ENCODE data around the gene VDAC1. TPM values are rescaled to one million over a fixed set of nuclear protein-coding genes. Genes with fewer than 3 reads are reported as not detected.

VDAC1 gene
- total and polyA plus RNA-seq, 2 experiments from 2014 or later = 216 to 282 TPM

DNA sequence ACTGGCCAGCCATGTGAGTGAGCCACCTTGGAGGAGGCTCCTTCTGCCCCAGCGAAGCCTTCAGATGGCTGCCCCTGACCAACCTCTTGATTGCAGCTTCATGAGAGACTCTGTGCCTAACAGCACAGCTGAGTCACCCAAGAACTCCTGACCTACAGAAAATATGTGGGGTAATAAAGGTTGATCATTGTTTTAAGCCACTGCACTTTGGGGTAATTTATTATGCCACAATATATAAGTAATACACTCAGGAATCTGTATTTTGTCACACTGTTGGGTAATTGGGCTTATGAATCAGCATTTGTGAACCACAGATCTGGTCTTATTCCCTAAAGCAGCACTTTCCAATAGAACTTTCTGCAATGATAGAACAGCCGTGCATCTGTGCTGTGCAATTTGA is 24.4 kb upstream of the VDAC1 start:
- Histone ChIP-seq H3K4me2 (no peak overlapping the region), H3K79me2 (no peaks in the 10 kb centered on the region)

GRCh38 chr5:134028496-134028895 is 23.7 kb upstream of the VDAC1 start:
- WGBS (ENCODE audit: low lambda C conversion rate, missing lambda C conversion rate) = 96% methylated on average over 3 of the region's 3 CpGs

More for the DNA sequence above, 24.4 kb upstream of the VDAC1 start:
- DNase-seq (ENCODE audit: low spot score) = peak; percentile 57
- Histone ChIP-seq H3K27ac (peak overlapping the region; percentile 87), H4K20me1 (ENCODE audit: insufficient read depth, poor library complexity, severe bottlenecking) (no peaks in the 10 kb centered on the region), H3K27me3 (no peaks in the 10 kb centered on the region), H3K9me2 (replicated peaks; ENCODE audit: insufficient read depth) (no peaks in the 10 kb centered on the region), H2AFZ (no peak overlapping the region), H3K9me3 (ENCODE audit: low read depth) (no peaks in the 10 kb centered on the region), H3K36me3 (replicated peaks; ENCODE audit: insufficient read depth, low read depth) (no peaks in the 10 kb centered on the region), H3K4me1 (ENCODE audit: insufficient read depth) (peaks cover 6% of the 10 kb centered on the region), H3K4me3 (no peak overlapping the region)
- TF ChIP-seq EZH2 (IDR thresholded peaks at IDR 0.05; ENCODE audit: borderline replicate concordance) (no peak), EZH2phosphoT487 (IDR thresholded peaks at IDR 0.05; ENCODE audit: low read depth, severe bottlenecking, unreplicated experiment) (no peak)
- TF ChIP-seq, protein P1, sequence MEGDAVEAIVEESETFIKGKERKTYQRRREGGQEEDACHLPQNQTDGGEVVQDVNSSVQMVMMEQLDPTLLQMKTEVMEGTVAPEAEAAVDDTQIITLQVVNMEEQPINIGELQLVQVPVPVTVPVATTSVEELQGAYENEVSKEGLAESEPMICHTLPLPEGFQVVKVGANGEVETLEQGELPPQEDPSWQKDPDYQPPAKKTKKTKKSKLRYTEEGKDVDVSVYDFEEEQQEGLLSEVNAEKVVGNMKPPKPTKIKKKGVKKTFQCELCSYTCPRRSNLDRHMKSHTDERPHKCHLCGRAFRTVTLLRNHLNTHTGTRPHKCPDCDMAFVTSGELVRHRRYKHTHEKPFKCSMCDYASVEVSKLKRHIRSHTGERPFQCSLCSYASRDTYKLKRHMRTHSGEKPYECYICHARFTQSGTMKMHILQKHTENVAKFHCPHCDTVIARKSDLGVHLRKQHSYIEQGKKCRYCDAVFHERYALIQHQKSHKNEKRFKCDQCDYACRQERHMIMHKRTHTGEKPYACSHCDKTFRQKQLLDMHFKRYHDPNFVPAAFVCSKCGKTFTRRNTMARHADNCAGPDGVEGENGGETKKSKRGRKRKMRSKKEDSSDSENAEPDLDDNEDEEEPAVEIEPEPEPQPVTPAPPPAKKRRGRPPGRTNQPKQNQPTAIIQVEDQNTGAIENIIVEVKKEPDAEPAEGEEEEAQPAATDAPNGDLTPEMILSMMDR (IDR thresholded peaks at IDR 0.05; ENCODE audit: poor library complexity) = no peak
- WGBS (ENCODE audit: low lambda C conversion rate, missing lambda C conversion rate) = 82% methylated on average over 2 of the region's 2 CpGs

DNA sequence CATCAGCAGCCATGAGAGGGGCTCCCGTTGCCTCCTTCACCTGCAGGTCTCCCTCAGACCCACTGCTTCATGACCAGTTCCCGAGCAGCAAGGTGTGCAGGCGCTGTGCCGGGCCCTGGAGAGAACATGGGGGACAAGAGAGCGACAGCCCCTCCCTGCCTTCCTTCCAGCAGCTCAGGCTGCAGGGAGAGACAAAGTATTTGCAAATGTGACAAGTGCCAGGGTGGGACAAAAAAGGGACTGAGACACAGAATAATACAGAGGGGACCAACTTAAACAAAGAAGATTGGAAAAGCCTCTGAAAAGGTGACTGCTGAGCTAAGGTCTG is 22.5 kb upstream of the VDAC1 start:
- Histone ChIP-seq H2AFZ (no peak overlapping the region), H3K9me2 (replicated peaks; ENCODE audit: insufficient read depth) (no peaks in the 10 kb centered on the region), H3K9me3 (ENCODE audit: low read depth) (no peaks in the 10 kb centered on the region), H3K79me2 (no peaks in the 10 kb centered on the region), H4K20me1 (ENCODE audit: insufficient read depth, poor library complexity, severe bottlenecking) (no peaks in the 10 kb centered on the region), H3K27ac (no peak overlapping the region), H3K36me3 (replicated peaks; ENCODE audit: insufficient read depth, low read depth) (no peaks in the 10 kb centered on the region), H3K4me1 (ENCODE audit: insufficient read depth) (peaks cover 6% of the 10 kb centered on the region), H3K4me2 (no peak overlapping the region), H3K27me3 (no peaks in the 10 kb centered on the region), H3K4me3 (no peak overlapping the region)
- TF ChIP-seq, protein P1 (IDR thresholded peaks at IDR 0.05; ENCODE audit: poor library complexity) = no peak
- TF ChIP-seq EZH2 (IDR thresholded peaks at IDR 0.05; ENCODE audit: borderline replicate concordance) = no peak
- no peak for DNase-seq (ENCODE audit: low spot score)
- 86% methylated on average over 5 of the region's 5 CpGs for WGBS (ENCODE audit: low lambda C conversion rate, missing lambda C conversion rate)

More at GRCh38 chr5:134028496-134028895, 23.7 kb upstream of the VDAC1 start:
- no peaks in the 10 kb centered on the region for H3K27me3 ChIP-seq
- no peaks in the 10 kb centered on the region for H3K9me2 ChIP-seq (replicated peaks; ENCODE audit: insufficient read depth)
- no peaks in the 10 kb centered on the region for H3K36me3 ChIP-seq (replicated peaks; ENCODE audit: insufficient read depth, low read depth)
- H4K20me1 ChIP-seq (ENCODE audit: insufficient read depth, poor library complexity, severe bottlenecking) = no peaks in the 10 kb centered on the region
- TF ChIP-seq, protein P1 (IDR thresholded peaks at IDR 0.05; ENCODE audit: poor library complexity) = no peak
- TF ChIP-seq EZH2phosphoT487 (IDR thresholded peaks at IDR 0.05; ENCODE audit: low read depth, severe bottlenecking, unreplicated experiment) = no peak
- TF ChIP-seq EZH2 (IDR thresholded peaks at IDR 0.05; ENCODE audit: borderline replicate concordance) = no peak
- H3K27ac ChIP-seq = peak overlapping the region; percentile 87
- no peaks in the 10 kb centered on the region for H3K9me3 ChIP-seq (ENCODE audit: low read depth)
- H3K79me2 ChIP-seq = no peaks in the 10 kb centered on the region
- H3K4me1 ChIP-seq (ENCODE audit: insufficient read depth) = peaks cover 6% of the 10 kb centered on the region
- no peak overlapping the region for H3K4me3 ChIP-seq
- no peak for DNase-seq (ENCODE audit: low spot score)
- H3K4me2 ChIP-seq = no peak overlapping the region
- no peak overlapping the region for H2AFZ ChIP-seq
